HG02938 (cell line): ENCODE data around the gene SPDEF.

Source experiments
- ATAC-seq: cut with Tn5 transposase; IDR thresholded peaks from one replicate; pipeline ENCODE4 v1.9.1; 2021; ENCODE audit warnings: mild to moderate bottlenecking, moderate library complexity; ENCODE audit not compliant: unreplicated experiment

The SPDEF gene

DNA sequence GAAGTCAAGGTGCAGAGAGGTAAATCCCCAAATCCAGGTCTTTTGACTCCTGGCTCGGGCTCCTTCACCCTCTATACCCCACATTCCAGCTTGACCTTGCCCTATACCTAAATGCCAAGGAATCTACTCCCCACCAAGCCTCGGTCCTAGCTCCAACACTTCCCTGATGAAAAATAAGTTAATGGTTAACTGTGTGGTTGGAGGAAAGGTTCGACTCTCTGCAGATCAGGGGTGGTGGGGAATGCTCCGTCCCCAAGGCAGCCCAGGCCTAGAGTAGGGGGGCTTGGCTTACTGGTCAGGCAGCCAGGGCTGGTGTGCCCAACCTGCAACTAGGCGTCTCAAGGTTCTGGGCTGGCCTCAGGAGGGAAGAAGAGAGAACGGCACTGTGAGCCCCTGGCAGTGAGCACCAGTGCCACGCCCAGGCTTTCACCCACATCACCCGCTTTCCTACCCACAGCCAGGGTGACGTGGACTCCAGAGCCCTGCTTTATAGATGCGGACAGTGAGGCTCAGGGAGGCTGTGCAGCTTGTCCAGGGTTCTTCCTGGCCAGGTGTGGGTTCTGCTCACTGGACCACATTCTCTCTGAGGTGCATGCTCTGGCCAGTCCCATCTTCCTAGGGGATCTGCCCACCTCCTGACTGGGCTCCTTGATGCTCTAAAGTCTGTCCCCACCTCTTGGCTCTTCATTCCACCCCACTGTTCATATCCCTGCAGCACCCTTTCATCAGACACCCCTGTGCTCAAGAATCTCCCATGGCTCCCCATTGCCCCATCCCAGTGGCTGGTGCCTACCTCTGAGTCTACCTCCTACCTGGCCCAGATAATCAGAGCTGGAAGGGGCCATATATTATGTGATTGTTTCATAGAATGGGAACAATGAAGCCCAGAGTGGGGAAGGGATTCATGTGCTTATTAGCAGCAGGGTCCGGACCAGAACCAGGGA is 8.2 kb downstream of the SPDEF start:
- ATAC-seq = no peak

DNA sequence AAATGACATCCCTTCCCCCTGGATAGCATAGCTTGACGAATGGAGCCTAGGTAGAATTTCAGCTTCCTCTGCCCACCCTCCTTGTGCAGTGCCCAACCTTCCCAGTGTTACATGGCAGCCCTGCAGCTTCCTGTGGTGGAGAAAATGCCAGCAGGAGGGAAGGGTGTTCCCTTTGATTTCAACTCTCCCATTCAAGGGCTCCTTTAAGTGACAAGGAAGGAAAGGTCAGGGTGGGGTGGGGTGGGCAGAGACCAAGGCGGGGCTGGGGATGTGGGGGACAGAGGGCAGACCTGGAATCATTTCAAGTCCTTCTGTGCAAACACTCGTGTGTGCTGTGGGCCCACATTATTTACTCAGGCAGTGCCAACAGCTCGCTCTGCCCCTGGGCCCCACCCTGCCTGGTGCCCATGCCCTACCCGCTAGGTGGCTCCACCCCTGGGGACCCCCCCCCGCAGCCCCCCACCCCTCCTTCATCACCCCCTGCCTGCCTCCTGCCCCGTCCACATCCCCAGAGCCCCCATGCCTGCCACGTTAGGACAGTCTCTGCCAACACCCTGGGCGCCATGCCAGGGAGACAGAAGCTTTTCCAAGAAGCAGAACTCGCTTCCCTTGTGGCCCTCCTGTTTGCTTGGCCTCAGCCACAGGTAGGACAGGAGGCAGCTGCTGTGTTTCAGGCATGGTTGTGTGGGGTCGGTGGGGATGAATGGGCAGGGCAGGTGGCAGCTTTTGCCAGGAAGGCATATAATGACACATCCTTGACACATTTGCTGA is 9.4 kb downstream of the SPDEF start:
- ATAC-seq = no peak

DNA sequence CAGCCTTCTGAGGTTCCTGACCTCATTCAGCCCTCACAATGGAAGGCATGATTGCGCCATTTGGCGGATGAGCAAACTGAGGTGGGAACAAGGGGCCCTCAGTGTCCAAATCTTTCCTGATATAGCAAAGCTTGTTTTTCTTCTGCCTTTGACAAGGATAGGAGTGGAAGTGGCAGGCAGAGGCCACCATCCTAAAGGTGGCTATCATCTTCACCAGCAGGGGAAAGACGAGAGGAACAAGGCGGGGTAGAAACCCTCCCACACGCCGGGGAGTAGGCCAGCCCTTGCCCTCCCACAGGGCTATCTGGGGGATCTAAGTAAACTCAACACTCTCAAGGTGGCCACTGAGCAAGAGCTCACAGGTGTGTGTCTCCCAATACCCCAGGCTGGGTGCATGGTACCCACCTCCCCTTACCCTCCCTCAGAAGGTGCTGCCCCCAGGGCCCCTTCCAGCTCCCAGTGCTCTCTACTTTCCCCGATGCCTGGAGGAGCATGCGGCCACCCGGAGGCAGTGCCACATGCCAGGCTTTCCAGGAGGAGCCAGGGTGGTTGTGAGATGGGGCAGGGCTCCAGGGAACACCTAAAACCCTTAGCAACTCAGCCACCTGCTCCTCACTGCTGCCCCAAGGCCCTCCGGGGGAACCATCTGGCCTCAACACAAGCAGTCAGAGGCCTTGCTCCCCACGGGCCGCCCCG is 11.2 kb downstream of the SPDEF start:
- no peak for ATAC-seq

DNA sequence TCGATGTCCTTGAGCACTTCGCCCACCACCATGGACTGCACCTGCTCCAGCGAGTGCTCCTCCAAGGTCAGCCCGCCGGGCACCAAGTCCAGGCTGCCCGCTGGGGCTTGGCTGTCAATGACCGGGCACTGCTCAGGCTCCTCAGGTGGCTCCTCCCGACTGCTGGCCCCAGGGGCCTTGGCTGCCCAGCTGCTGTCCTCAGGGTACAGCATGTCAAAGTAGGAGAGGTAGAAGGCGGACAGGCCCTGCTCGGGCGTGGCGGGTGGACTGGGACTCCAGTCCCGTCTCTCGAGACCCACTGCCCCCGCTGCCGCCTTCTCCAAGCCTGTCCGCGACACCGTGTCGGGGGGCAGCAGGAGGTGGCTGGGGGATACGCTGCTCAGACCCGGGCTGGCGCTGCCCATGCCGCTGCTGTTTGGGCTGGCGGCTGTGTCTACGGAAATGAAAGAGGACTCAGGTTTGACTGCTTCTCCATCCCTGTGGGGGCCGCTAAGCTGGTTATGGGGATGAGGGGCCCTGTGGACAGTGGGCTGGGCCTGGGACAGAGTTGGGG is 12.0 kb downstream of the SPDEF start:
- ATAC-seq = no peak

DNA sequence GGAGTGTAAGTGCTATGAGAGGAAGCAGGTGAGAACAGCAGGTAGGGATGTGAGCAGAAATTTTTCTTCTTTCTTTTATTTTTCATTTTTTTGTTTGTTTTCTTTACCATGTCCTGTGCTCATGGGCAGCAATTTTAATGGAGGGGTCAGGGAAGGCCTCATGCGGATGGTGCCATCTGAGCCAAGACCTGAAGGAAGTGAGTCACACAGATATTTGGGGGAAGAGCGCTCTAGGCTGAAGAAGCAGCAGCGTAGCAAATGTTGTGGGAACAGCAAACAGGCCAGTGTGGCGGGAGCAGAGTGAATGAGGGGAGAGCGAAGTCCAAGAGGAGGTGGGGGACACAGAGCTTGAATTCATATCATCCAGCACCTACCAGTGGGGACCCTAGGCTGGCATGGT is 12.7 kb downstream of the SPDEF start:
- ATAC-seq = no peak

DNA sequence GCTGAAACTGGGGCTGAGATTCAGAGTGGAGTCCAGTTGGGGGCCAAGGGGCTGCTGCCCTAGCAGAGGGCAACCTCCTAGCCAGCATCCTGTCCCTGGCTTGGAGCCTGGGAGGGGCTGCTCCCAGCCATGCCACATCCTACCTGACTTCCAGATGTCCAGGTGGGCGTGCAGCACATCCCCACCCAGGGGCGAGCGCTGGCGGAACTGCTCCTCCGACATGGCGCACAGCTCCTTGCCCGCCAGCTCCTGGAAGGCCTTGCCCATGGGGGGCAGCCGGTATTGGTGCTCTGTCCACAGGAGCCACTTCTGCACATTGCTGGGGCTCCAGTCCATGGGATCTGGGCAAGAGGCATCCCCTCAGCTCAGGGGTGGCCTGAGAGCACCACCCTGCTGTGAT is 15.3 kb downstream of the SPDEF start:
- no peak for ATAC-seq

DNA sequence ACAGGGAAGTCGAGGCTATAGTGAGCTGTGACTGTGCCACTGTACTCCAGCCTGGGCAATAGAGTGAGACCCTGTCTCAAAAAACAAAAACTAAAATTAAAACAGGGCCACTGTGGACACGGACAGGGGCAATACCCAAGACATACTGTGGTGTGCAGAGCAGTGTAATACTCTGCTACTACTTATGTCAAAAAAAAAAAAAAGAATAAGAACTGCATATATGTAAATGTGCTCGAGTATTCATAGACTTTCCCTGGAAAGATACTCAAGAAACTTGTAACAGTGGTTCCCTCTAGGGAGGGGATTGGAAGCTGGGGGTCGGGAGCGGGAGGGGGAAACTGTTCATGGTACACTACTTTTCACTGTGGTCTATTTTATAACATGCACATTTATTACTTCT is 15.9 kb downstream of the SPDEF start:
- no peak for ATAC-seq

DNA sequence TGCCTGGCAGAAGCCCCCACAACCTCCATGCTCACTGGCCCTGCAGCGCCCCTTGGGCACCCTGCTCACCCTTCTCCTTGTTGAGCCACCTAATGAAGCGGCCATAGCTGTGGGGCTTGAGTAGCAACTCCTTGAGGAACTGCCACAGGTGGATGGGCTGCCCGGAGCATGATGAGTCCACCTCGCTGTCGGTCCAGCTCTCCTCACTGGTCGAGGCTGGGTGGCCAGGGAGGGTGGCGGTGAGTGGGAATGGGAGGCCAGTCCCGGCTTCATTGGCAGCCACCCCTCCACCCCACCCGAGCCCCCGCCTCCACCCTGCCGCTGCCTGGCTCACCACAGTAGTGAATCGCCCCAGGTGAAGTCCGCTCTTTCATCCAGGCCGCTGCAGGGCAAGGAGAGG is 16.9 kb downstream of the SPDEF start:
- no peak for ATAC-seq

DNA sequence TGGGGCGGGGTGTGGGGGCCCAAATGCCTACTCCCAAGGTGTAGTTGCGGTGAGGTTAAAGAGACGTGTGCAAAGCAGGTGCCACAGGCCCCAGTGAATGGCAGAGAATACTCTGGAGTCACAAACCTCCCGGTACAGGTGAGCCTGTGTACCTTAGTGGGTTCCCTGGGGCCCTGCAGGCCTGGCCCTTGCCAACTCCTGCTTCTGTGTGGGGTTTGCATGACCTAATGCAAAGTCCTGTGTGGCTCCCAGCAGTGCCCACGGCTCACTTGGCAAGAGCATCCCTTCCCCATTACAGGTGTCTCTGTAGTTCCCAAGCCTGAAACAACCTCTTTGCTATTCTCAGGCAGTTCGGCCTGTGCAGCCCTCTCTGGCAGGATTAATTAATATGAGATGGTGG is 17.5 kb downstream of the SPDEF start:
- no peak for ATAC-seq

DNA sequence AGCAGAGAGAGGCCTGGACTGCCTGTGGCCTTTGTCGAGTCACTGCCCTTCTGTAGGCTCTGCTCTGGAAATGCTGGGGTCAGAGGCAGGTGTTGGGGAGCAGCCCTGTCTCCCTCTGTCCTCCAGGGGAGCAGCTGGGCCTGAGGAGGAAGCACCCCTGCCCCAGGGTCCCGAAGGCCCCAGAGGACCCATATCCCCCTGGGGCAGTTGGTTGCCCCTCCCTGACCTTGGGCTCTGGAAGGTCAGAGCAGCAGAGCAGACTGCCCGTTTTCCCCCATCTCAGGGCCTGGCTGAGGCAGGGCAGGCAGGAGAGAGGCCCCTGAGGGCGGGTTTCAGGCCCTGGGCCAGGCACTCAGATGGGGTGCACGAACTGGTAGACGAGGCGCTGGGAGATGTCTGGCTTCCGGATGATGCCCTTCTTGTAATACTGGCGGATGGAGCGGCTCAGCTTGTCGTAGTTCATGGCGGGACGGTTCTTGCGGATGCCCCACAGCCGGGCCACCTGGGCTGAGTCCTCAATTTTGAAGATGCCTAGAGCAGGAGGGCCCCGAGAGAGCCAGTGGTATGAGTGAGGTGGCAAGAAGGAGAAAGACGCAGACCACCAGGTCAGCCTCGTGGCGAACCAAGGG is 18.1 kb downstream of the SPDEF start:
- ATAC-seq = no peak

DNA sequence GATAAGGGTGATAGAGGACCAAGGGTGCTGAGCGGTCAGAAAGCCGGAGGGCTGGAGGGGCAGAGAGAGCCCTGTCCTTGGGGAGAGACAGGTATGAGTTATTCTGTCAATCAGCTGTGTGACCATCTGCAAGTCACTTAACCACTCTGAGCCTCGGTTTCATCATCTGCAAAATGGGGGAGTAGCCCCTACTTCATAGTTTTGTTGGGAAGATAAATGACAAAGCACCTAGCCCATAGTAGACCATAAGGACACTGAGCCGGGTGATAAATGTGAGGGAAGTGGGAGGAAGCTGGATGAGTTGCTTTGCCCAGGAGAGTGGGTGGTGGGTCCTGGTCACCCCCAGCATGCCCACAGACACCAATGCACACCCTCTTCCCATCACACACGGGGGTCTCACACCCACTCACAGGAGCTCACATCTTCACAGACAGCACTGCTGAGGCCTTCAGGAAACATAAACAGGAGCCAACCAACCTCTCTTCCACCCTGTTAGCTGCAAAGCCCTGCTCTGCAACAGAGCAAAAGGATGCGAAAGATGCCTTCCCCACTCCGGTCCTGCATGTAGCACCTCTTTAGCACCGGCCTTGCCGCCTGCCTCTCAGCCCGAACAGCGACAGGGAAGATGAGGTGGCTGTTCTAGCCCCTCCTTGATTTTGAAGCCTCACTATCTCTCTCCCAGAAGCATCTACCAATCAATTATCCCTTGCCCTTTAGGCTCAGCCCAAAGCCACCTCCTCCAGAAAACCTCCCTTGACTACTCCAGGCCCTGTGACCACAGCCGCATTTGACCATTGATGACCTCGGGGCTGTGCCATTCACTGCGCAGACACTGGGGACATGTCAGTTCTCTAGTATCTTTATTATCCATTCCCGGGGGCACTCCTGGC is 18.9 kb downstream of the SPDEF start:
- ATAC-seq = no peak

DNA sequence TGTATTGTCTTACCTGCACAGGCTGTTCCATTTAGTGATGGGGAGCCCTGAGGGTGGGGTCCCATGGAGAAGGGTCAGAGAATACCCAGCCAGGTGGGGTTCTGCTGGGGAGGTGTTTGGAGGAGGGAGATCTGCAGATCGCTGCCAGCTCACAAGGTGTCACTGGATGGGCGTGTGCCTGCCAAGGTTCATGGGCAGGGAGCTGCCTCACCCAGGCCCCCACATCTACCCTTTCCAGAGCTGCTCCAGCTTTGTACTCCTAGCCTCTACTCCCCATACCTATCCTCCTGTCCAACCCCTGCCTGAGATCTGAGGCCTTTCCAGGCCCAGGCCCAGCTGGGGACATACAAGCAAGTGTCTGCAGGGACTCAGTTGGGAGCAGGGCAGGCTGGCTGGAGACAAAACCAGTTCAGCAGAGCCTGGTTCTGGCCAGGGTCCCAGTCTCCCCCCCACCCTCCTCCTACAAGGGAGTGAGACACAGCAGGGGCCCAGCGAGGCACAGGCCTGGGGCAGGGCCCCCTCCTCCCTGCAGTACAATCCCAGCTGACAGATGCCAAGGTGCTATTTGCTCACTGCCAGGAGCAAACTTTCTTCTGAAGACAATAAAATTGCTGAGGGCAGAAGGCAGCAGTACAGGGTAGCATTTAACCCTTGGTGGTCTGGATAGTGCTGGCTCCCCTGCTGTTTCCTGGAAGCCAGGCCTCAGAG is 19.7 kb downstream of the SPDEF start:
- ATAC-seq = no peak

DNA sequence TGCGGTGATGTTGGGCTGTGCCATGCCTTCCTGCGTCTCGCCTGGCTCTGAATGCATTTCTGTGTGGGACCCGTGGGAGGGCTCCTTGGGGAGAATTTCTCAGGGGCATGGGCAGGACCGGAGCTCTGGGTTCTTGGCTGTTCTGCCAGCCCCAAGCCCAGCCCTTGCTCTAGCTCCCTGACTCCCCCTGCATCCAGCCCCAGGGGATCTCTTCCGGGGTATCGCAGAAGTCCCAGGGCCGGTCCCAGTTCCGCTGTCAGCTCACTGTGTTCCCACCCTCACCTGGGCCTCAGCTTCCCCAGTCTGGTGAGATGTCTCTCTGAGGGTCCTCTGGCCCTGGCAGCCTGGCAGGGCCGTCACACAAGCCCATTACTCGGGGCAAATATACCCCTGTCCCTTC is 20.5 kb downstream of the SPDEF start:
- ATAC-seq = no peak

DNA sequence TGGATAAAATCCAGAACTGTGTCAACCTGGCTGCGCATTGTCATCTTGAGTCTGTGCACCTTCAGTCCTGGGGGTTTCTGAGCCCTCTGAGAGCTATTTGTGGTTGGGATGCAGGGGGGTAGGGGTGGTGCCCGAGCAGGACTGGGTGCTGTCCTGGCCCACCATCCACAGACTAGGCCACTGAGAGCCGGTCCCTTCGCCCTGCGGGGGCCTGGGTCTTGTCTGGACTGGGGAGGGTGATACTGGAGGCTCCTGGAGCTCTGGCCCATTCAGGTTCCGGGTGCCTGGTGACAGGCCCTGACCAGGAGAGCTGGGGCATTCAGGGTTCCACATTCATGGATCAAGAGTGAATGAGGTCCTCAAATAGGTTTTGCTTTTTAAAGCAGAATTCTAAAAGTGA is 20.9 kb downstream of the SPDEF start:
- no peak for ATAC-seq

DNA sequence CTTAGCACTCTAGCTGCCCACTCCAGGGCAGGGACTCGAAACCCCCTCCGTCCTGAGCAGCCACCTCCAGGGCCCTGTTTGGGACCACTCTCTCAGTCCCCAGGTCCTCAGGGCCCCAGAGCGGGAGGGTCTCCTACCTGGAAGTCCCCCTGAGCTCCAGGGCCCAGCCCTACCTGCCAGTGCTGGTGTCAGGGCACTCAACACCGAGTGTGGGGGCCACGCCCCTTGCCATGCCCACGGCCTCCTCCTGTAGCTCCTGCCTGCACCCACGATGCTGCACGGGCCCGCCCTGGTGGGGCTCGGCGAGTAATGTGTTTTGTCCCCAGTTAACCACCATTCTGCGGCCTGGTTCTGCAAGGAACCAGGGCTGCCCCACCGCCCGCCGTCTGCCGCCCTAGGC is 21.5 kb downstream of the SPDEF start:
- ATAC-seq = no peak

DNA sequence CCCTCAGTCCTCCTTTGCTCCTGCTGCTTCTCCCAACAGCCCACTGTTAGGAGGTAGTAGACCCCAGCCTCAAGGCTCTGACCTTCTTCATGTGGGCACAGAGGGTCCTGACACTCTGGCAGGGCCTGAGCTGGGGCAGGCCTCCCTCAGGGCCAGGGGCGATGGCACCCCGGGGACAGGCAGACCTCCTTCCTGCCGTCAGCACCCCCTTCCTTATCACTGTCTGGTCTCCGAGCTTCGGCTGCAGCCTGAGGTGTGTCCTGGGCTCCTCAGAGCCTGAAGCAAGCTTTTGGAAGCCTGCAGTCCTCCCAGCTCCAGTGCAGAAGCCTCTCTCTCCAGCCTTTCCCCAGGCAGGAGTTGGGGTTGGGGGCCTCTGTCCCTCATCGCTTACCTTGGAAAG is 22.0 kb downstream of the SPDEF start:
- ATAC-seq = no peak

DNA sequence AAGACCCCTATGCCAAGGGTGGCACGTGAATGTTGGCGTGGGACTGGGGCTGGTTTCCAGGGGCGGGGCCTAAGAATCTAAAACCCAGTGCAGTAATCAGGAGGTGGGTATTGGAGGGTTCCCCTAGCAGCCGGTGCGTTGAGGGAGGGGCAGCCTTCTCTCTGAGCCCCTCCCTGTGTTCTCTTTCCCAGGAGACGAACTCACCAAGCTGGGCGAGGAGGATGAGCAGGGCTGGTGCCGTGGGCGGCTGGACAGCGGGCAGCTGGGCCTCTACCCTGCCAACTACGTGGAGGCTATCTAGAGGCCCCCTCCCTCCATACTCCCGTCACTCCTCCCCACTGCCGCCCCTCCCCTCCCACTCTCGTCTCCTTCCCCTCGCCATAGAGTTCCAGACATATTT is 23.9 kb downstream of the SPDEF start:
- no peak for ATAC-seq

DNA sequence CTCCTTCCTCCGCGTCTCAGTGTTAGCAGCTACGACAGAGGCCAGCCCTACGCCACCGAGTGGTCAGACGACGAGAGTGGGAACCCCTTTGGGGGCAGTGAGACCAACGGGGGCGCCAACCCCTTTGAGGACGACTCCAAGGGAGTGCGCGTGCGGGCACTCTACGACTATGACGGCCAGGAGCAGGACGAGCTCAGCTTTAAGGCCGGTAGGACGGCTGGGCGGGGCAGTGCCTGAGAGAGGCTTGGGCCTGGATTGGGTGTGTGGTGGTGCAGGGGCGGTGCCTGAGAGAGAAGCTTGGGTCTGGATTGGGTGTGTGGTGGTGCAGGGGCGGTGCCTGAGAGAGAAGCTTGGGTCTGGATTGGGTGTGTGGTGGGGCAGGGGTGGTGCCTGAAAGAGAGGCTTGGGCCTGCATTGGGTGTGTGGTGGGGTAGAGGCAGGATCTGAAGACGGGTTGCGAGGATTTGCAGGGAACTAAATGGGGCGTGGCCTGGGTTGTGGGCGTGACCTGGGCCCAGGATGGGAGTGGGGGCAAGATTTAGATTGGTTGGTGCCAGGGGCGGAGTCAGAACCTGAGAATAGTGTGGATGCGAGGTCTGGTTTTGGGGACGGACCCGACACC is 24.4 kb downstream of the SPDEF start:
- ATAC-seq = no peak
